ENCODE results near the gene LDB1. TPM values are rescaled to one million over a fixed set of nuclear protein-coding genes. Genes with fewer than 3 reads are reported as not detected.

LDB1 gene
- total RNA-seq, 2 experiments from 2014 or later, result 50.8 to 60.9 TPM

- H3K27ac ChIP-seq (ENCODE audit: low read depth, low read length, poor library complexity, severe bottlenecking), result no peak overlapping the region
- peaks cover 58% of the 10 kb centered on the region for H3K36me3 ChIP-seq (ENCODE audit: insufficient read depth, low read length)
- DNase-seq (ENCODE audit: low spot score), result no peak
- no peaks in the 10 kb centered on the region for H3K9me2 ChIP-seq (ENCODE audit: insufficient read depth, low read length)
- peaks cover 28% of the 10 kb centered on the region for H3K79me2 ChIP-seq (ENCODE audit: insufficient read depth, low read depth, low read length)
- no peaks in the 10 kb centered on the region for H3K9me3 ChIP-seq (ENCODE audit: low read length)
- no TSS peak for BruUV-seq (replicated peaks)
- intact Hi-C loops (cut with micrococcal nuclease; ENCODE audit: unreplicated experiment), result loop anchor here (10.0 kb wide), 1 partner anchor 605 kb away; the partner anchor contains the start of genes ARL3 and SFXN2
- H2AFZ ChIP-seq (ENCODE audit: low read length), result no peak overlapping the region
- H3K4me1 ChIP-seq (ENCODE audit: insufficient read depth, low read length, poor library complexity, severe bottlenecking), result peaks cover 21% of the 10 kb centered on the region
- no peak for TF ChIP-seq CTCF (conservative IDR thresholded peaks at IDR 0.05; ENCODE audit: low read length)
- no peak for TF ChIP-seq EZH2phosphoT487 (IDR thresholded peaks at IDR 0.05; ENCODE audit: borderline replicate concordance, low read depth, low read length)
- no peak overlapping the region for H3K4me3 ChIP-seq (ENCODE audit: low read depth, low read length, poor library complexity, severe bottlenecking)
- ChIA-PET CTCF (ENCODE audit: unreplicated experiment) (no interaction called here), POLR2A (interaction anchor here (1.5 kb wide), 1 partner anchor 10 kb away, joined by 3 read pairs; no protein-coding TSS in a partner anchor)
- peaks cover 20% of the 10 kb centered on the region for H4K20me1 ChIP-seq (ENCODE audit: insufficient read depth, low read length)
- H3K4me2 ChIP-seq (ENCODE audit: low read length), result no peak overlapping the region
Observed at GRCh38 chr10:102109166-102110116, 10.7 kb downstream of the LDB1 start.

GRCh38 chr10:102106998-102107397 lies 13.2 kb downstream of the LDB1 start:
- TF ChIP-seq CTCF (conservative IDR thresholded peaks at IDR 0.05; ENCODE audit: low read length), result no peak
- no peak for TF ChIP-seq EZH2phosphoT487 (IDR thresholded peaks at IDR 0.05; ENCODE audit: borderline replicate concordance, low read depth, low read length)
- H3K9me2 ChIP-seq (ENCODE audit: insufficient read depth, low read length), result no peaks in the 10 kb centered on the region
- POLR2A ChIA-PET, result no interaction called here
- no peaks in the 10 kb centered on the region for H3K9me3 ChIP-seq (ENCODE audit: low read length)
- H2AFZ ChIP-seq (ENCODE audit: low read length), result no peak overlapping the region
- no peak for DNase-seq (ENCODE audit: low spot score)
- intact Hi-C loops (cut with micrococcal nuclease; ENCODE audit: unreplicated experiment), result no loop called here
- CTCF ChIA-PET (ENCODE audit: unreplicated experiment), result interaction anchor here (0.5 kb wide), 1 partner anchor 12 kb away, joined by 6 read pairs; no protein-coding TSS in a partner anchor
- no peak overlapping the region for H3K4me3 ChIP-seq (ENCODE audit: low read depth, low read length, poor library complexity, severe bottlenecking)
- peaks cover 4% of the 10 kb centered on the region; the same call in 1 of the 2 replicates for H3K79me2 ChIP-seq (ENCODE audit: insufficient read depth, low read depth, low read length)
- BruUV-seq (replicated peaks), result TSS peak; percentile 67
- peaks cover 58% of the 10 kb centered on the region for H3K36me3 ChIP-seq (ENCODE audit: insufficient read depth, low read length)
- no peaks in the 10 kb centered on the region for H3K4me1 ChIP-seq (ENCODE audit: insufficient read depth, low read length, poor library complexity, severe bottlenecking)
- H3K4me2 ChIP-seq (ENCODE audit: low read length), result no peak overlapping the region
- H4K20me1 ChIP-seq (ENCODE audit: insufficient read depth, low read length), result 0 out of 2 replicates have a peak, but pooled peaks cover 2% of the 10 kb centered on the region
- H3K27ac ChIP-seq (ENCODE audit: low read depth, low read length, poor library complexity, severe bottlenecking), result no peak overlapping the region

All from OCI-LY7 (cell line).